ENCODE measurements around the gene CACHD1. TPM values are rescaled to one million over a fixed set of nuclear protein-coding genes. Genes with fewer than 3 reads are reported as not detected.

Gene CACHD1
- total RNA-seq, 4 donors from 2014 or later: 23.6 to 36.1 (median 24.8) TPM

- TF ChIP-seq, protein P1, sequence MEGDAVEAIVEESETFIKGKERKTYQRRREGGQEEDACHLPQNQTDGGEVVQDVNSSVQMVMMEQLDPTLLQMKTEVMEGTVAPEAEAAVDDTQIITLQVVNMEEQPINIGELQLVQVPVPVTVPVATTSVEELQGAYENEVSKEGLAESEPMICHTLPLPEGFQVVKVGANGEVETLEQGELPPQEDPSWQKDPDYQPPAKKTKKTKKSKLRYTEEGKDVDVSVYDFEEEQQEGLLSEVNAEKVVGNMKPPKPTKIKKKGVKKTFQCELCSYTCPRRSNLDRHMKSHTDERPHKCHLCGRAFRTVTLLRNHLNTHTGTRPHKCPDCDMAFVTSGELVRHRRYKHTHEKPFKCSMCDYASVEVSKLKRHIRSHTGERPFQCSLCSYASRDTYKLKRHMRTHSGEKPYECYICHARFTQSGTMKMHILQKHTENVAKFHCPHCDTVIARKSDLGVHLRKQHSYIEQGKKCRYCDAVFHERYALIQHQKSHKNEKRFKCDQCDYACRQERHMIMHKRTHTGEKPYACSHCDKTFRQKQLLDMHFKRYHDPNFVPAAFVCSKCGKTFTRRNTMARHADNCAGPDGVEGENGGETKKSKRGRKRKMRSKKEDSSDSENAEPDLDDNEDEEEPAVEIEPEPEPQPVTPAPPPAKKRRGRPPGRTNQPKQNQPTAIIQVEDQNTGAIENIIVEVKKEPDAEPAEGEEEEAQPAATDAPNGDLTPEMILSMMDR (IDR thresholded peaks at IDR 0.05; ENCODE audit: low read depth): no peak
Observed at GRCh38 chr1:64495878-64496277, 25.9 kb downstream of the CACHD1 start.

- TF ChIP-seq, protein P1 (IDR thresholded peaks at IDR 0.05; ENCODE audit: low read depth): no peak
Observed at GRCh38 chr1:64496606-64497005, 26.7 kb downstream of the CACHD1 start.

DNA sequence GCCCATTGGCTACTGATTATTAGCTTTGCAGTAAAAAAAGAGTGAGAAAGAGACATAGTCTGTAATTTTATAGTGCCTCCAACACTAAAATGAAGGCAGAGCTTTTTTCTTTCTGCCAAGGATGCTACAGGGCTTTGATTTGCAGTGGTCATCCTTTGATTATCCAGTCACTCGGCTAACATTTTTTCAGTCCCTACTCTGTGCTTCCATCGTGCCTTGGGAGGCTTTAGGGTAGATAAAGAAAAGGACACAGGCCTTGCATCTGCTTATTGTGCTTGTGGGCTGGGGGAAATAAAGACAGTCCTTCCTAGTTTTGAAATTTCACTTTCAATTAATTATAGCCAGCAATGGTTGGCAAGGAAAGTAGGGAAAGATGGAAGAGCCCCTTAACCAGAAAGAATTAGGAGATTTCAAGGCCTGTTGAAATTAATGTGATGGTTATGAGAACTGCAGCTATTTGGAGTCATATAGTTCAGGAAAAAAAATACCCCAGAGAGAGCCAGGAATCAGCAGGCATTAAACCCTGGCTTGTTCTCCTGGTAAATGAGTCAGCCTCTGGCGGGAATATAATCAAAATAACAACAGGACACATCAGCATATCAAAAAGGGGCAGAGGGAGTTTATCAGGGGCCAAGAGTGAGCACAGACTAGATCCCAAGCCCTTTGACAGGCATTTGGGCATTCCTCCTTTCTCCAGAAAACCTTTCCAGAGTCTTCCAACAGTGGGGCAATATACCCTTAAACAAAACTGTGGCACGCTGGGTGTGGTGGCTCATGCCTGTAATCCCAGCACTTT is 27.4 kb downstream of the CACHD1 start:
- TF ChIP-seq, protein P1 (IDR thresholded peaks at IDR 0.05; ENCODE audit: low read depth): no peak

DNA sequence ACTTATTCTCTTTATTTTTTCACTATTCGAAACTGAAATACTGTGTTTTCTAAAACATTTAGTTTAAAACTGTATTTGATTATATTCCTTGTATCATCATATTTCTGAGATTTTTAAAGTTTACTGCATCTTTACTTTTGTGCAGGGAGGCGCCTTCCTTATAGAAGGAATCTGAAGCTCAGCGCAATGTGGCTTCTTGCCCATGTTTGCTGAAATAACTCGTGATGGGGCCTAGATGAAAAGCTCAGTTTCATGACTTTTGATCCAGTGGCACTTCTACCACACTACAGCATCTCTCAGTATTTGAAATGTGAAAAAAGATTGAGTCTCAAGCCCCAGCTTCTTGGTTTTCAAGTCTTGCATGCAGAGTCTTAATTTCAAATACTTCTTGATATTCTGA is 28.4 kb downstream of the CACHD1 start:
- TF ChIP-seq, protein P1 (IDR thresholded peaks at IDR 0.05; ENCODE audit: low read depth): no peak

DNA sequence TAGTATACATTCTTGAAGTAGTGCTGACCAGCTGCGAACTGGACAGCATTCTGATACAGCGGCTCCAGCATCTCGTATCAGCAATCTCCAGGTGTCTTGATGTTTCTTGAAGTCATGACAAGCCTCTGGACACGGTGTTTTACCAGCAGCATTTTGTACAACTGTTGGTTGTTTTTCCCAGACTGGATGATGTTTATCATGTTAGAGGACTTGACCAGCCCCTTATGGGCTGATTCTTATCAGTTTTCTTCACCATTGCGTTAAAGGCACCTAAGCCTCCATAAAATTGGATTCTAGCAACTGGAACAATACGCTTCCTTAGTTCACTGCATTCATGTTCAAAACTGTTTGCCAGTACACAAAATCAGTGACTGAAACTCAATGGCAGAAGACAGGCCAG is 29.1 kb downstream of the CACHD1 start:
- TF ChIP-seq, protein P1 (IDR thresholded peaks at IDR 0.05; ENCODE audit: low read depth): no peak

GRCh38 chr1:64499966-64500365 is 30.0 kb downstream of the CACHD1 start:
- TF ChIP-seq, protein P1 (IDR thresholded peaks at IDR 0.05; ENCODE audit: low read depth): no peak

- TF ChIP-seq, protein P1 (IDR thresholded peaks at IDR 0.05; ENCODE audit: low read depth): no peak
Observed at GRCh38 chr1:64502083-64502482, 32.2 kb downstream of the CACHD1 start.

Data from subcutaneous adipose tissue (tissue), 4 donors.